ENCODE results near the gene EPC1.
"Not testable (repeated sequence)": the region's sequence is repeated elsewhere in the genome, so short reads cannot be mapped to it uniquely, and the experiment has no call there.

DNA sequence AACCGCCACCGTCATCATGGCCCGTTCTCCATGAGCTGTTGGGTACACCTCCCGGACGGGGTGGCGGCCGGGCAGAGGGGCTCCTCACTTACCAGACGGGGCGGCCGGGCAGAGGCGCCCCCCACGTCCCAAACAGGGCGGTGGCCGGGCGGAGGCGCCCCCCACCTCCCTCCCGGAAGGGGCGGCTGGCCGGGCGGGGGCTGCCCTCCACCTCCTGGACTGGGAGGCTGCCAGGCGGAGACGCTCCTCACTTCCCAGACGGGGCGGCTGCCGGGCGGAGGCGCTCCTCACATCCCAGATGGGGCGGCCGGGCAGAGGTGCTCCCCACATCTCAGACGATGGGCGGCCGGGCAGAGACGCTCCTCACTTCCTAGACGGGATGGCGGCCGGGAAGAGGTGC lies 113.6 kb downstream of the EPC1 start:
- TF ChIP-seq, protein P1, sequence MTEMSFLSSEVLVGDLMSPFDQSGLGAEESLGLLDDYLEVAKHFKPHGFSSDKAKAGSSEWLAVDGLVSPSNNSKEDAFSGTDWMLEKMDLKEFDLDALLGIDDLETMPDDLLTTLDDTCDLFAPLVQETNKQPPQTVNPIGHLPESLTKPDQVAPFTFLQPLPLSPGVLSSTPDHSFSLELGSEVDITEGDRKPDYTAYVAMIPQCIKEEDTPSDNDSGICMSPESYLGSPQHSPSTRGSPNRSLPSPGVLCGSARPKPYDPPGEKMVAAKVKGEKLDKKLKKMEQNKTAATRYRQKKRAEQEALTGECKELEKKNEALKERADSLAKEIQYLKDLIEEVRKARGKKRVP (CRISPR knock-in tag; IDR thresholded peaks at IDR 0.05): not testable (repeated sequence)
- not testable (repeated sequence) for TF ChIP-seq BCL6 (CRISPR knock-in tag; IDR thresholded peaks at IDR 0.05); EP300 (IDR thresholded peaks at IDR 0.05; ENCODE audit: low read length); NR3C1 (CRISPR knock-in tag; IDR thresholded peaks at IDR 0.05); POLR2AphosphoS2 (IDR thresholded peaks at IDR 0.05; ENCODE audit: low read length); MECOM (CRISPR knock-in tag; IDR thresholded peaks at IDR 0.05)
- TF ChIP-seq, protein P2, sequence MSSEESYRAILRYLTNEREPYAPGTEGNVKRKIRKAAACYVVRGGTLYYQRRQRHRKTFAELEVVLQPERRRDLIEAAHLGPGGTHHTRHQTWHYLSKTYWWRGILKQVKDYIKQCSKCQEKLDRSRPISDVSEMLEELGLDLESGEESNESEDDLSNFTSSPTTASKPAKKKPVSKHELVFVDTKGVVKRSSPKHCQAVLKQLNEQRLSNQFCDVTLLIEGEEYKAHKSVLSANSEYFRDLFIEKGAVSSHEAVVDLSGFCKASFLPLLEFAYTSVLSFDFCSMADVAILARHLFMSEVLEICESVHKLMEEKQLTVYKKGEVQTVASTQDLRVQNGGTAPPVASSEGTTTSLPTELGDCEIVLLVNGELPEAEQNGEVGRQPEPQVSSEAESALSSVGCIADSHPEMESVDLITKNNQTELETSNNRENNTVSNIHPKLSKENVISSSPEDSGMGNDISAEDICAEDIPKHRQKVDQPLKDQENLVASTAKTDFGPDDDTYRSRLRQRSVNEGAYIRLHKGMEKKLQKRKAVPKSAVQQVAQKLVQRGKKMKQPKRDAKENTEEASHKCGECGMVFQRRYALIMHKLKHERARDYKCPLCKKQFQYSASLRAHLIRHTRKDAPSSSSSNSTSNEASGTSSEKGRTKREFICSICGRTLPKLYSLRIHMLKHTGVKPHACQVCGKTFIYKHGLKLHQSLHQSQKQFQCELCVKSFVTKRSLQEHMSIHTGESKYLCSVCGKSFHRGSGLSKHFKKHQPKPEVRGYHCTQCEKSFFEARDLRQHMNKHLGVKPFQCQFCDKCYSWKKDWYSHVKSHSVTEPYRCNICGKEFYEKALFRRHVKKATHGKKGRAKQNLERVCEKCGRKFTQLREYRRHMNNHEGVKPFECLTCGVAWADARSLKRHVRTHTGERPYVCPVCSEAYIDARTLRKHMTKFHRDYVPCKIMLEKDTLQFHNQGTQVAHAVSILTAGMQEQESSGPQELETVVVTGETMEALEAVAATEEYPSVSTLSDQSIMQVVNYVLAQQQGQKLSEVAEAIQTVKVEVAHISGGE (CRISPR knock-in tag; IDR thresholded peaks at IDR 0.05): not testable (repeated sequence)

Data from K562 (cell line).